ENCODE results near the gene TBXT. TPM values are rescaled to one million over a fixed set of nuclear protein-coding genes. Genes with fewer than 3 reads are reported as not detected.
"Not testable (repeated sequence)": the region's sequence is repeated elsewhere in the genome, so short reads cannot be mapped to it uniquely, and the experiment has no call there.

TBXT gene
- total RNA-seq, 1 experiment from 2014 or later, result not detected

- no peak for DNase-seq (ENCODE audit: low read depth)
Observed at GRCh38 chr6:166172546-166172945, 4.9 kb upstream of the TBXT start.

GRCh38 chr6:166169549-166170421, 2.1 kb upstream of the TBXT start:
- DNase-seq (ENCODE audit: low read depth), result no peak

- DNase-seq (ENCODE audit: low read depth), result no peak
Observed at GRCh38 chr6:166168616-166169548, 1.2 kb upstream of the TBXT start.

- DNase-seq (ENCODE audit: low read depth), result no peak
Observed at GRCh38 chr6:166167258-166167731, 356 bp downstream of the TBXT start.

- no peak for DNase-seq (ENCODE audit: low read depth)
Observed at GRCh38 chr6:166166314-166167257, 1.1 kb downstream of the TBXT start.

- no peak for DNase-seq (ENCODE audit: low read depth)
Observed at GRCh38 chr6:166165558-166166313, 1.9 kb downstream of the TBXT start.

GRCh38 chr6:166162599-166163342, 4.9 kb downstream of the TBXT start:
- DNase-seq (ENCODE audit: low read depth), result no peak

GRCh38 chr6:166157930-166158617, 9.6 kb downstream of the TBXT start:
- DNase-seq (ENCODE audit: low read depth), result no peak

GRCh38 chr6:166156942-166157341, 10.7 kb downstream of the TBXT start:
- DNase-seq (ENCODE audit: low read depth), result peak; percentile 17

GRCh38 chr6:166153966-166154365, 13.7 kb downstream of the TBXT start:
- no peak for DNase-seq (ENCODE audit: low read depth)

GRCh38 chr6:166152660-166153059, 15.0 kb downstream of the TBXT start:
- no peak for DNase-seq (ENCODE audit: low read depth)

- no peak for DNase-seq (ENCODE audit: low read depth)
Observed at GRCh38 chr6:166151798-166152197, 15.9 kb downstream of the TBXT start.

- no peak for DNase-seq (ENCODE audit: low read depth)
Observed at GRCh38 chr6:166145751-166146150, 21.9 kb downstream of the TBXT start.

GRCh38 chr6:166143011-166143410, 24.6 kb downstream of the TBXT start:
- no peak for DNase-seq (ENCODE audit: low read depth)

GRCh38 chr6:166127624-166128472, 39.8 kb downstream of the TBXT start:
- DNase-seq (ENCODE audit: low read depth), result no peak

GRCh38 chr6:166123115-166123514, 44.5 kb downstream of the TBXT start:
- not testable (repeated sequence) for DNase-seq (ENCODE audit: low read depth)

GRCh38 chr6:166121726-166122125, 45.9 kb downstream of the TBXT start:
- no peak for DNase-seq (ENCODE audit: low read depth)
